ENCODE results near the gene TENT4A. TPM values are rescaled to one million over a fixed set of nuclear protein-coding genes. Genes with fewer than 3 reads are reported as not detected.

TENT4A gene
- total and polyA plus RNA-seq, 2 of the 13 experiments (the other 11 are each of a cell fraction or from before 2014, with no cell fraction given), result 6.3 to 13.3 TPM

- TF ChIP-seq ZNF407 (CRISPR knock-in tag; IDR thresholded peaks at IDR 0.05; ENCODE audit: not compliant biosample characterization) (no peak), PAWR (CRISPR knock-in tag; IDR thresholded peaks at IDR 0.05; ENCODE audit: borderline replicate concordance) (no peak), PPARG (CRISPR knock-in tag; conservative IDR thresholded peaks at IDR 0.05) (no peak), GATA4 (IDR thresholded peaks at IDR 0.05; ENCODE audit: borderline replicate concordance, low read depth) (no peak), CEBPZ (IDR thresholded peaks at IDR 0.05; ENCODE audit: low read length) (no peak), NBN (conservative IDR thresholded peaks at IDR 0.05) (no peak), ZNF720 (CRISPR knock-in tag; IDR thresholded peaks at IDR 0.05) (no peak), PHF5A (CRISPR knock-in tag; IDR thresholded peaks at IDR 0.05; ENCODE audit: low read depth, unreplicated experiment) (no peak), HMG20A (CRISPR knock-in tag; IDR thresholded peaks at IDR 0.05; ENCODE audit: borderline replicate concordance) (no peak), U2AF2 (IDR thresholded peaks at IDR 0.05; ENCODE audit: low read depth, low read length) (no peak), ATF7 (IDR thresholded peaks at IDR 0.05) (no peak), ATF7 (CRISPR knock-in tag; IDR thresholded peaks at IDR 0.05) (no peak), KDM5B (CRISPR knock-in tag; IDR thresholded peaks at IDR 0.05; ENCODE audit: borderline replicate concordance) (no peak), CAMTA2 (CRISPR knock-in tag; IDR thresholded peaks at IDR 0.05; ENCODE audit: borderline replicate concordance) (no peak), CREM (IDR thresholded peaks at IDR 0.05) (no peak), CREM (CRISPR knock-in tag; IDR thresholded peaks at IDR 0.05) (no peak), ZNF18 (CRISPR knock-in tag; IDR thresholded peaks at IDR 0.05; ENCODE audit: insufficient replicate concordance) (no peak), ZNF781 (CRISPR knock-in tag; IDR thresholded peaks at IDR 0.05; ENCODE audit: borderline replicate concordance, not compliant biosample characterization) (no peak)
Observed at GRCh38 chr5:6686915-6687409, 26.3 kb upstream of the TENT4A start (continued).

Data from HepG2 (cell line).